Hepatocyte (in vitro differentiated cells): ENCODE measurements around the gene CDK17. TPM values are rescaled to one million over a fixed set of nuclear protein-coding genes. Genes with fewer than 3 reads are reported as not detected.

Source experiments
- DNase-seq: peaks from one replicate; pipeline ENCODE4 v3.0.0-alpha.2; 2016; ENCODE audit warnings: low spot score
- H2AFZ ChIP-seq: fragments of 200-600 bp; sonication (generic); 2 replicates; pipeline ENCODE4 v1.6.0; 2016; ENCODE audit warnings: antibody characterized with exemption, mild to moderate bottlenecking
- H3K27ac ChIP-seq: fragments of 200-600 bp; sonication (generic); 2 replicates; pipeline ENCODE4 v1.5.1; 2016; ENCODE audit warnings: mild to moderate bottlenecking
- H3K27me3 ChIP-seq: fragments of 200-600 bp; sonication (generic); 2 replicates; pipeline ENCODE4 v1.6.1; 2016
- H3K36me3 ChIP-seq: fragments of 200-600 bp; sonication (generic); replicated peaks from 2 replicates; pipeline ENCODE4 v1.5.1; 2016; ENCODE audit warnings: low read depth; ENCODE audit not compliant: insufficient read depth
- H3K4me1 ChIP-seq: fragments of 200-600 bp; sonication (generic); 2 replicates; pipeline ENCODE4 v1.5.1; 2016; ENCODE audit warnings: mild to moderate bottlenecking, moderate library complexity; ENCODE audit not compliant: insufficient read depth
- H3K4me2 ChIP-seq: fragments of 200-600 bp; sonication (generic); 2 replicates; pipeline ENCODE4 v1.6.0; 2016
- H3K4me3 ChIP-seq: fragments of 200-600 bp; sonication (generic); 2 replicates; pipeline ENCODE4 v1.5.1; 2016; ENCODE audit warnings: mild to moderate bottlenecking
- H3K79me2 ChIP-seq: fragments of 200-600 bp; sonication (generic); 2 replicates; pipeline ENCODE4 v1.6.0; 2017; ENCODE audit warnings: mild to moderate bottlenecking
- H3K9me2 ChIP-seq: fragments of 200-600 bp; sonication (generic); replicated peaks from 2 replicates; pipeline ENCODE4 v1.6.0; 2017; ENCODE audit warnings: mild to moderate bottlenecking; ENCODE audit not compliant: insufficient read depth
- H3K9me3 ChIP-seq: fragments of 200-600 bp; sonication (generic); 2 replicates; pipeline ENCODE4 v1.5.1; 2016; ENCODE audit warnings: low read depth, mild to moderate bottlenecking
- H4K20me1 ChIP-seq: fragments of 200-600 bp; sonication (generic); 2 replicates; pipeline ENCODE4 v1.6.0; 2016; ENCODE audit warnings: mild to moderate bottlenecking; ENCODE audit not compliant: insufficient read depth, poor library complexity, severe bottlenecking
- CTCF ChIP-seq: fragments of 200-600 bp; sonication (generic); IDR thresholded peaks from 2 replicates; pipeline ENCODE4 v1.5.1; 2016; ENCODE audit warnings: antibody characterized with exemption, mild to moderate bottlenecking; ENCODE audit not compliant: poor library complexity
- EZH2 ChIP-seq: fragments of 200-600 bp; sonication (generic); IDR thresholded peaks from 2 replicates; pipeline ENCODE4 v1.6.1; 2016; ENCODE audit warnings: antibody characterized with exemption, mild to moderate bottlenecking, borderline replicate concordance
- EZH2phosphoT487 ChIP-seq: fragments of 200-600 bp; sonication (generic); IDR thresholded peaks from one replicate; pipeline ENCODE4 v1.6.1; 2018; ENCODE audit warnings: antibody characterized with exemption, mild to moderate bottlenecking, low read depth, moderate library complexity; ENCODE audit not compliant: unreplicated experiment, severe bottlenecking
- WGBS: methylation state at CpG from one replicate; pipeline ENCODE4 v1.1.6; 2016; ENCODE audit warnings: low lambda C conversion rate; ENCODE audit errors: missing lambda C conversion rate; 5-methylcytosine and 5-hydroxymethylcytosine counted together
- polyA plus RNA-seq: library from polyadenylated mRNA; unstranded; fragments of >200 nt; fragmentation: Nextera tagmentation; extraction: Ambion mirVana; gene quantifications from 2 replicates; pipeline ENCODE4 v1.2.1, GENCODE V29; 2016
- total RNA-seq: library from RNA; depleted of rRNA; stranded (reverse); fragments of >200 nt; gene quantifications from 2 replicates; pipeline ENCODE4 v1.2.3, GENCODE V29; 2014

The CDK17 gene
- total and polyA plus RNA-seq, 2 experiments from 2014 or later: 13.8 to 33.1 TPM

- no peaks in the 10 kb centered on the region for H3K36me3 ChIP-seq
- H3K9me3 ChIP-seq: no peaks in the 10 kb centered on the region
- no peak overlapping the region for H3K4me2 ChIP-seq
- no peaks in the 10 kb centered on the region for H3K27me3 ChIP-seq
- H3K4me1 ChIP-seq: no peaks in the 10 kb centered on the region
- H3K4me3 ChIP-seq: no peak overlapping the region
- no peak for TF ChIP-seq EZH2phosphoT487
- TF ChIP-seq CTCF: no peak
- no peak for TF ChIP-seq EZH2
- H3K27ac ChIP-seq: no peak overlapping the region
- H3K9me2 ChIP-seq: no peaks in the 10 kb centered on the region
- no peaks in the 10 kb centered on the region for H4K20me1 ChIP-seq
- peaks cover 33% of the 10 kb centered on the region for H3K79me2 ChIP-seq
- 60% methylated on average over 3 of the region's 3 CpGs for WGBS
- H2AFZ ChIP-seq: no peak overlapping the region
- DNase-seq: no peak
These were observed 70.7 kb downstream of the CDK17 start for GRCh38 chr12:96329545-96329944.

DNA sequence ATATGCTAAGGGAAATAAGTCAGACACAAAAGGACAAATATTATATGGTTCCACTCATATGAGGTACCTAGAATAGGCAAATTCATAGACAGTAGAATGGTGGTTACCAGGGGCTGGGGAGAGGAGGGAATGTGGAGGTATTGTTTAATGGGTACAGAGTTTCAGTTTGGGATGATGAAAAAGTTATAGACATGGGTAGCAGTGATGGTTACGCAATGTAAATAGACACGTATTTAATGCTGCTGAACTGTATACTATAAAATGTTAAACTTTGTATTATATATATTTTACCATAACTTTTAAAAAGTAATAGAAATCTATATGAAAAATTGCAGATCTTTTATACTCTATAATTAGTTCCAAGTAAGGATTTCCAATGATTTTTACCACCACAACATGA is 71.2 kb downstream of the CDK17 start:
- no peak for DNase-seq
- H3K4me3 ChIP-seq: no peak overlapping the region
- no peaks in the 10 kb centered on the region for H3K27me3 ChIP-seq
- H3K36me3 ChIP-seq: no peaks in the 10 kb centered on the region
- peaks cover 33% of the 10 kb centered on the region for H3K79me2 ChIP-seq
- H3K4me2 ChIP-seq: no peak overlapping the region
- no peaks in the 10 kb centered on the region for H4K20me1 ChIP-seq
- no peak for TF ChIP-seq EZH2phosphoT487
- TF ChIP-seq CTCF: no peak
- TF ChIP-seq EZH2: no peak
- H3K27ac ChIP-seq: no peak overlapping the region
- 97% methylated on average over 2 of the region's 2 CpGs for WGBS
- H3K9me2 ChIP-seq: no peaks in the 10 kb centered on the region
- H2AFZ ChIP-seq: no peak overlapping the region
- H3K9me3 ChIP-seq: no peaks in the 10 kb centered on the region
- no peaks in the 10 kb centered on the region for H3K4me1 ChIP-seq

- H3K27me3 ChIP-seq: no peaks in the 10 kb centered on the region
- H3K4me1 ChIP-seq: no peaks in the 10 kb centered on the region
- H3K79me2 ChIP-seq: peaks cover 27% of the 10 kb centered on the region
- no peaks in the 10 kb centered on the region for H3K36me3 ChIP-seq
- no peak for TF ChIP-seq EZH2phosphoT487
- TF ChIP-seq CTCF: no peak
- TF ChIP-seq EZH2: no peak
- H2AFZ ChIP-seq: no peak overlapping the region
- no peak overlapping the region for H3K4me2 ChIP-seq
- H3K9me2 ChIP-seq: no peaks in the 10 kb centered on the region
- WGBS: 97% methylated on average over 3 of the region's 3 CpGs
- H3K4me3 ChIP-seq: no peak overlapping the region
- no peaks in the 10 kb centered on the region for H4K20me1 ChIP-seq
- no peaks in the 10 kb centered on the region for H3K9me3 ChIP-seq
- DNase-seq: no peak
- no peak overlapping the region for H3K27ac ChIP-seq
These were observed 72.3 kb downstream of the CDK17 start for GRCh38 chr12:96327889-96328288.

DNA sequence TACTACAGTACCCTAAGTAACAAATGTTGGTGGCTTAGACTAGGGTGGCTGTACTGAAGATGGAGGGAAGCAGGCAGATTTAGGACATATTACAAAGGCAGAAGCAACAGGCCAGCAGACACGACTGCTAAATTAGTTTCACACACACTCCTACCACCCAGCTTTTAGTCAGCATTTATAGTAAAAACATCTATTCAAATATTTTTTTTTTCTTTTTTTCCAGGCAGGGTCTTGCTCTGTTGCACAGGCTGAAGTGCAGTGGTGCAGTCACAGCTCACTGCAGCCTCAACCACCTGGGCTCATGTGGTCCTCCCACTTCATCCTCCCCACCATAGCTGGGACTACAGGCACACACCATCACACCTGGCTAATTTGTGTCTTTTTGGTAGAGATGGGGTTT is 72.9 kb downstream of the CDK17 start:
- Histone ChIP-seq H3K9me3 (no peaks in the 10 kb centered on the region), H3K36me3 (no peaks in the 10 kb centered on the region), H3K27ac (no peak overlapping the region), H3K9me2 (no peaks in the 10 kb centered on the region), H3K79me2 (peaks cover 25% of the 10 kb centered on the region), H3K27me3 (no peaks in the 10 kb centered on the region), H3K4me1 (no peaks in the 10 kb centered on the region), H3K4me2 (no peak overlapping the region), H2AFZ (no peak overlapping the region), H3K4me3 (no peak overlapping the region), H4K20me1 (no peaks in the 10 kb centered on the region)
- no peak for DNase-seq
- WGBS: 94% methylated on average over 1 of the region's 1 CpG
- TF ChIP-seq EZH2phosphoT487: no peak
- TF ChIP-seq CTCF: no peak
- TF ChIP-seq EZH2: no peak
